Measurements from ENCODE around the gene EPHA1. TPM values are rescaled to one million over a fixed set of nuclear protein-coding genes. Genes with fewer than 3 reads are reported as not detected.
A peak's percentile ranks its signal among the peaks of the same experiment; 100 is the strongest.

Gene EPHA1
- total and polyA plus RNA-seq, 10 donors = 0.80 to 4.5 (median 2.3) TPM

GRCh38 chr7:143397710-143398530 lies 10.7 kb downstream of the EPHA1 start:
- Histone ChIP-seq H3K36me3 (peaks cover 0 to 10% (median 4%) of the 10 kb centered on the region in 6 donors), H3K27me3 (replicated peaks in 1 of 7) (no peaks in the 10 kb centered on the region), H3K27ac (no peak overlapping the region), H3K4me3 (no peak overlapping the region), H3K4me1 (peaks cover 0 to 35% (median 20%) of the 10 kb centered on the region in 6 donors), H3K9me3 (no peaks in the 10 kb centered on the region)
- WGBS, 5 donors = 88 to 92% (median 91%) methylated on average over 10 to 16 of the region's 16 CpGs
- intact Hi-C loops (cut with DNase I; ENCODE audit: low total_unique reads) = no loop called here
- no peak for DNase-seq
- TF ChIP-seq POLR2AphosphoS5 (IDR thresholded peaks at IDR 0.05) (no peak), POLR2A (IDR thresholded peaks at IDR 0.05) (no peak), CTCF (IDR thresholded peaks at IDR 0.05 in 8 of 11, conservative IDR thresholded peaks at IDR 0.05 in 3 of 11) (no peak)

- WGBS, 5 donors = 90 to 92% (median 91%) methylated on average over 15 to 28 of the region's 28 CpGs
- no peak overlapping the region for H3K27ac ChIP-seq
These were observed 11.8 kb downstream of the EPHA1 start for GRCh38 chr7:143396625-143397556.

GRCh38 chr7:143396182-143396581 lies 12.5 kb downstream of the EPHA1 start:
- Histone ChIP-seq H3K27me3 (replicated peaks in 1 of 7) (no peaks in the 10 kb centered on the region), H3K4me3 (no peak overlapping the region), H3K4me1 (peaks cover 4 to 52% (median 31%) of the 10 kb centered on the region in 6 donors), H3K27ac (peak overlapping the region in 1 of 8 donors; percentile 21), H3K9me3 (no peaks in the 10 kb centered on the region), H3K36me3 (peaks cover 0 to 28% (median 17%) of the 10 kb centered on the region in 6 donors)
- intact Hi-C loops (cut with DNase I; ENCODE audit: low total_unique reads) = no loop called here
- no peak for TF ChIP-seq POLR2AphosphoS5 (IDR thresholded peaks at IDR 0.05)
- no peak for TF ChIP-seq CTCF (IDR thresholded peaks at IDR 0.05 in 8 of 11, conservative IDR thresholded peaks at IDR 0.05 in 3 of 11)
- TF ChIP-seq POLR2A (IDR thresholded peaks at IDR 0.05) = no peak
- 67 to 86% (median 82%) methylated on average over 4 to 7 of the region's 7 CpGs for WGBS, 5 donors
- no peak for DNase-seq

More at GRCh38 chr7:143396625-143397556, 11.8 kb downstream of the EPHA1 start:
- intact Hi-C loops (cut with DNase I; ENCODE audit: low total_unique reads) = no loop called here
- Histone ChIP-seq H3K4me3 (no peak overlapping the region), H3K4me1 (peaks cover under 1 to 45% (median 24%) of the 10 kb centered on the region in 6 donors), H3K27me3 (replicated peaks in 1 of 7) (no peaks in the 10 kb centered on the region), H3K9me3 (no peaks in the 10 kb centered on the region), H3K36me3 (peaks cover 0 to 21% (median 10%) of the 10 kb centered on the region in 6 donors)
- DNase-seq = no peak
- TF ChIP-seq CTCF (IDR thresholded peaks at IDR 0.05 in 8 of 11, conservative IDR thresholded peaks at IDR 0.05 in 3 of 11) (no peak), POLR2AphosphoS5 (IDR thresholded peaks at IDR 0.05) (peak in 1 of 3 donors; percentile 53)
